OCI-LY1 (cell line): Measurements from ENCODE around the gene ANKRD7.

Experiments
- EZH2 ChIP-seq: fragments of 200-600 bp; sonication (generic), shearing (Covaris generic); IDR thresholded peaks from 2 replicates; pipeline ENCODE4 v1.8.0; 2017; ENCODE audit warnings: borderline replicate concordance, mixed run types, mild to moderate bottlenecking, antibody characterized with exemption, low read length, moderate library complexity, mixed read lengths
- TF ChIP-seq, protein P1 (sequence below): fragments of 200-600 bp; sonication (generic), shearing (Covaris generic); IDR thresholded peaks from 2 replicates; pipeline ENCODE4 v1.5.1; 2017; ENCODE audit warnings: mild to moderate bottlenecking, antibody characterized with exemption, low read length, moderate library complexity, mixed read lengths

DNA sequence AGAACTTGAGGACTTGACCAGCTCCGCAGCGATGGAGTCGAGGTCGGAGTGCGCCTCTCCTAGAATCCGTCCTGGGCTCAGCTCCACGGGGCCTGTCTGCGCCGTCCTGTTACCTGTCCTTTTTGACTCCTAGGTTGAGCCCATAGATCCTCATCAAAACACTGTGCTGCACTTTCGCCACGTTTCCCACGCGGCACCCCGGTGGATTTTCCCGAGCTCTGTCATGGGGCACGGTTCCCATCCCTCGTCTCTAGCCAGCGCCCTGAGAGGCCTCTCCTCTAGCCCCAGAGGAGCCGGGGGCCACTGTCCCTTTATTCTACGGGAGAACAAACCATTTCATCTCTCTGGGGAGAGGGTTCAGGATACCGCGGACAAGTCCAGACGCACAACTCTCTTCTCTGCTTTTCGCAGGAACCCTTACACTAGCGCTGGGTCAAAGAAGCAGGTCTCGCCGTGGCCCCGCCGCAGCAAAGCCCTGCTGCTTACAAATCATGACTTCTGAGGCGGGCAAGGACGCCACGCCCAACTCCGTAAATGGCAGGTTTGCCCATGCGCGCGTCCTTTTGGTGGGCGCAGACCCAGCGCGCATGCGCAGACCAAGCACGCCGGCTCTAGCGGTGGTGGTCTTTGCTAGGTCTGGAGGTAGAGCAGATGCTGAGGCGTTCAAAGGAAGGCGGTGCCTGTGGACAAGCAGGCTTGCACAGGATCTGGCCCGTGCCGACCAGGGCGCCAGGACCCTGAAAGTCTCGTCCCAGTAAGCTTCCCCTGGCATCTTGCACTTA, 10.3 kb upstream of the ANKRD7 start:
- TF ChIP-seq, protein P1, sequence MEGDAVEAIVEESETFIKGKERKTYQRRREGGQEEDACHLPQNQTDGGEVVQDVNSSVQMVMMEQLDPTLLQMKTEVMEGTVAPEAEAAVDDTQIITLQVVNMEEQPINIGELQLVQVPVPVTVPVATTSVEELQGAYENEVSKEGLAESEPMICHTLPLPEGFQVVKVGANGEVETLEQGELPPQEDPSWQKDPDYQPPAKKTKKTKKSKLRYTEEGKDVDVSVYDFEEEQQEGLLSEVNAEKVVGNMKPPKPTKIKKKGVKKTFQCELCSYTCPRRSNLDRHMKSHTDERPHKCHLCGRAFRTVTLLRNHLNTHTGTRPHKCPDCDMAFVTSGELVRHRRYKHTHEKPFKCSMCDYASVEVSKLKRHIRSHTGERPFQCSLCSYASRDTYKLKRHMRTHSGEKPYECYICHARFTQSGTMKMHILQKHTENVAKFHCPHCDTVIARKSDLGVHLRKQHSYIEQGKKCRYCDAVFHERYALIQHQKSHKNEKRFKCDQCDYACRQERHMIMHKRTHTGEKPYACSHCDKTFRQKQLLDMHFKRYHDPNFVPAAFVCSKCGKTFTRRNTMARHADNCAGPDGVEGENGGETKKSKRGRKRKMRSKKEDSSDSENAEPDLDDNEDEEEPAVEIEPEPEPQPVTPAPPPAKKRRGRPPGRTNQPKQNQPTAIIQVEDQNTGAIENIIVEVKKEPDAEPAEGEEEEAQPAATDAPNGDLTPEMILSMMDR, result no peak
- TF ChIP-seq EZH2, result no peak
